ENCODE results near the gene INSL3. TPM values are rescaled to one million over a fixed set of nuclear protein-coding genes. Genes with fewer than 3 reads are reported as not detected.

The INSL3 gene
- total and polyA plus RNA-seq, 2 of the 13 experiments (the other 11 are each of a cell fraction or from before 2014, with no cell fraction given): 0.30 TPM; not detected in 1

GRCh38 chr19:17796013-17796837, 25.1 kb downstream of the INSL3 start (continued):
- TF ChIP-seq HNF1A (IDR thresholded peaks at IDR 0.05; ENCODE audit: low read depth) (no peak), HNF1A (CRISPR knock-in tag; IDR thresholded peaks at IDR 0.05; ENCODE audit: borderline replicate concordance) (no peak), NR3C1 (CRISPR knock-in tag; IDR thresholded peaks at IDR 0.05) (no peak), CREB1 (IDR thresholded peaks at IDR 0.05) (no peak), CREB1 (CRISPR knock-in tag; IDR thresholded peaks at IDR 0.05) (no peak), TBX2 (CRISPR knock-in tag; IDR thresholded peaks at IDR 0.05; ENCODE audit: borderline replicate concordance) (peak; percentile 67; the same call in 1 of the 2 replicates), KLF15 (CRISPR knock-in tag; IDR thresholded peaks at IDR 0.05; ENCODE audit: borderline replicate concordance) (no peak), KDM5A (IDR thresholded peaks at IDR 0.05; ENCODE audit: borderline replicate concordance, low read length) (no peak), DMAP1 (CRISPR knock-in tag; IDR thresholded peaks at IDR 0.05) (no peak), GATA4 (IDR thresholded peaks at IDR 0.05; ENCODE audit: borderline replicate concordance, low read depth) (no peak), WIZ (CRISPR knock-in tag; IDR thresholded peaks at IDR 0.05) (no peak), ZNF674 (CRISPR knock-in tag; IDR thresholded peaks at IDR 0.05; ENCODE audit: low read depth) (no peak), SRSF9 (IDR thresholded peaks at IDR 0.05; ENCODE audit: borderline replicate concordance, insufficient read depth, low read depth, low read length, poor library complexity, severe bottlenecking) (no peak), ZNF501 (CRISPR knock-in tag; IDR thresholded peaks at IDR 0.05) (no peak)
- TF ChIP-seq, protein P1, sequence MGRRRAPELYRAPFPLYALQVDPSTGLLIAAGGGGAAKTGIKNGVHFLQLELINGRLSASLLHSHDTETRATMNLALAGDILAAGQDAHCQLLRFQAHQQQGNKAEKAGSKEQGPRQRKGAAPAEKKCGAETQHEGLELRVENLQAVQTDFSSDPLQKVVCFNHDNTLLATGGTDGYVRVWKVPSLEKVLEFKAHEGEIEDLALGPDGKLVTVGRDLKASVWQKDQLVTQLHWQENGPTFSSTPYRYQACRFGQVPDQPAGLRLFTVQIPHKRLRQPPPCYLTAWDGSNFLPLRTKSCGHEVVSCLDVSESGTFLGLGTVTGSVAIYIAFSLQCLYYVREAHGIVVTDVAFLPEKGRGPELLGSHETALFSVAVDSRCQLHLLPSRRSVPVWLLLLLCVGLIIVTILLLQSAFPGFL (CRISPR knock-in tag; IDR thresholded peaks at IDR 0.05): no peak
- TF ChIP-seq, protein P2, sequence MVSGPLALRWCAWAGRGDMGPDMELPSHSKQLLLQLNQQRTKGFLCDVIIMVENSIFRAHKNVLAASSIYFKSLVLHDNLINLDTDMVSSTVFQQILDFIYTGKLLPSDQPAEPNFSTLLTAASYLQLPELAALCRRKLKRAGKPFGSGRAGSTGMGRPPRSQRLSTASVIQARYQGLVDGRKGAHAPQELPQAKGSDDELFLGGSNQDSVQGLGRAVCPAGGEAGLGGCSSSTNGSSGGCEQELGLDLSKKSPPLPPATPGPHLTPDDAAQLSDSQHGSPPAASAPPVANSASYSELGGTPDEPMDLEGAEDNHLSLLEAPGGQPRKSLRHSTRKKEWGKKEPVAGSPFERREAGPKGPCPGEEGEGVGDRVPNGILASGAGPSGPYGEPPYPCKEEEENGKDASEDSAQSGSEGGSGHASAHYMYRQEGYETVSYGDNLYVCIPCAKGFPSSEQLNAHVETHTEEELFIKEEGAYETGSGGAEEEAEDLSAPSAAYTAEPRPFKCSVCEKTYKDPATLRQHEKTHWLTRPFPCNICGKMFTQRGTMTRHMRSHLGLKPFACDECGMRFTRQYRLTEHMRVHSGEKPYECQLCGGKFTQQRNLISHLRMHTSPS (CRISPR knock-in tag; IDR thresholded peaks at IDR 0.05; ENCODE audit: low read depth): 0 out of 2 replicates have a peak, but pooled peaks have one; percentile 46
- TF ChIP-seq, protein P3, sequence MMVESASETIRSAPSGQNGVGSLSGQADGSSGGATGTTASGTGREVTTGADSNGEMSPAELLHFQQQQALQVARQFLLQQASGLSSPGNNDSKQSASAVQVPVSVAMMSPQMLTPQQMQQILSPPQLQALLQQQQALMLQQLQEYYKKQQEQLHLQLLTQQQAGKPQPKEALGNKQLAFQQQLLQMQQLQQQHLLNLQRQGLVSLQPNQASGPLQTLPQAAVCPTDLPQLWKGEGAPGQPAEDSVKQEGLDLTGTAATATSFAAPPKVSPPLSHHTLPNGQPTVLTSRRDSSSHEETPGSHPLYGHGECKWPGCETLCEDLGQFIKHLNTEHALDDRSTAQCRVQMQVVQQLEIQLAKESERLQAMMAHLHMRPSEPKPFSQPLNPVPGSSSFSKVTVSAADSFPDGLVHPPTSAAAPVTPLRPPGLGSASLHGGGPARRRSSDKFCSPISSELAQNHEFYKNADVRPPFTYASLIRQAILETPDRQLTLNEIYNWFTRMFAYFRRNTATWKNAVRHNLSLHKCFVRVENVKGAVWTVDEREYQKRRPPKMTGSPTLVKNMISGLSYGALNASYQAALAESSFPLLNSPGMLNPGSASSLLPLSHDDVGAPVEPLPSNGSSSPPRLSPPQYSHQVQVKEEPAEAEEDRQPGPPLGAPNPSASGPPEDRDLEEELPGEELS (CRISPR knock-in tag; IDR thresholded peaks at IDR 0.05): no peak
- TF ChIP-seq, protein P4, sequence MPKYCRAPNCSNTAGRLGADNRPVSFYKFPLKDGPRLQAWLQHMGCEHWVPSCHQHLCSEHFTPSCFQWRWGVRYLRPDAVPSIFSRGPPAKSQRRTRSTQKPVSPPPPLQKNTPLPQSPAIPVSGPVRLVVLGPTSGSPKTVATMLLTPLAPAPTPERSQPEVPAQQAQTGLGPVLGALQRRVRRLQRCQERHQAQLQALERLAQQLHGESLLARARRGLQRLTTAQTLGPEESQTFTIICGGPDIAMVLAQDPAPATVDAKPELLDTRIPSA (CRISPR knock-in tag; IDR thresholded peaks at IDR 0.05; ENCODE audit: borderline replicate concordance): no peak
